HuH-7 (cell line): ENCODE results near the gene SPOCK2.

Source experiments
- DNase-seq: peaks from one replicate; pipeline ENCODE4 v3.0.0; 2011; ENCODE audit warnings: low spot score

SPOCK2 gene

DNA sequence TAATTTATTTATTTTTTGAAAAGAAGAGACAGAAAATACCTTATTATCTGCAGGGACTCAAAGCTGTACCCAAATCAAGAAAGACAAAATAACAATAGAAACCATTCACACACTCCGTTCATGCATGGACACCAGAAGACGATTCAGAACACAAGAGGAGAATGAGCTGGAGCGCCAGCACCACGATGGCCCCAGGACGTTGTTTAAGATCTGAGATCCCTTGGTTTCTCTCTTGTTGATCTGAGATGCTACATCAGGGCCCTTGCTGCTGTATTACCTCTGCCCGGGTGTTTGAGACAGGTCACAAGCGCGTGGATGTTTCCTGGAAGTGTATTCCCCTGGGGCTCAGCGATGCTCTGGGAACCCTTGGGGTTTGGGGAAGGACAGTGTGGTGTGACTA, 77.3 kb downstream of the SPOCK2 start:
- DNase-seq = no peak

GRCh38 chr10:72010234-72010973, 77.9 kb downstream of the SPOCK2 start:
- no peak for DNase-seq

DNA sequence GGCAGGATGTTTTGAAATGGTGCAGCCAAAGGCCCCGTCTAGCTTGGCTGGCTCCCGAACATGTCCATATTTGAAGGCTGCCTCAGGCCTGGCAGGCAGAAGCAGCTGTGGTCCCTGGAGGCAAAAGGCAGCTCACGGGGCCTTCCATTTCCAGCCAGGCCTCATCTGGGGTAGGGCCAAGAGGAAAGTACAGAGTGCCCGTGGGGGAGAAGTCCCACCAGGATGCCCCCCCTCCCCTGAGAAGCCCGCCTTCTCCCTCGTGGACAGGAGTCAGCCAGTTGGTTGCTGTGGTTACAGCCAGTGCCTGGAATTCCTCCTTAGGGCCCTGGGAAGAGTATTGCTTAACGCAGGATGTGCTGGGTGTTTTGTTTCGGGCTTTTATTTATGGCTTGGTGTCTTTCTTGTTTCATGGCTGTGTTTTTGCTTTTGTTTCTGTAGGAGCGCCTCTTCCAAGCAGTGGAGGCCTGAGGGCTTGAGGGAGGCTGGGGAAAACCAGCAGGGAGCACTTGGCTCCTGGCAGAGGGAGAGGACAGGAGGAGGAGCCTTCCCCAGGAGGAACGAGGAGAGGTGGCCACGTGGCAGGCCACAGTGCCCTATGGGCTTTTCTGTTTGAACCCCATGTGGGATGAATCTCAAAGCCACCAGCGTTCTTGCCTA, 78.8 kb downstream of the SPOCK2 start:
- no peak for DNase-seq

DNA sequence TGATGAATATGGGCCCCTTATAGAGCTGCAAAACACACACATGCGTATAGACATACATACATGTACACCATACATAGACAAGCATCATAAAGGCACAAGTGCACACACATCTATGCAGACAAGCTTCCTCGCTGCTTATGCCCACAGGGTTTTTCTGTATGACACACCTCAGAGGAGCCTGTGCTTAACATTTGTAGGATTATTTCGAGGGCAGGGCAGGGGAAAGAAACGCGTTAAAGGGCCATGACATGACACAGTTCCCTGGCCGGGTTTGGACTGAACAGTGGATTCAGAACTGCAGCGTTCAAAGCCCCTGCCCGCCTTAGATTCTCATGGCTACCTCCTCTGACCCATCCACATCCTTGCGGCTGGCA, 79.3 kb downstream of the SPOCK2 start:
- no peak for DNase-seq
